ENCODE measurements around the gene RTEL1.

DNA sequence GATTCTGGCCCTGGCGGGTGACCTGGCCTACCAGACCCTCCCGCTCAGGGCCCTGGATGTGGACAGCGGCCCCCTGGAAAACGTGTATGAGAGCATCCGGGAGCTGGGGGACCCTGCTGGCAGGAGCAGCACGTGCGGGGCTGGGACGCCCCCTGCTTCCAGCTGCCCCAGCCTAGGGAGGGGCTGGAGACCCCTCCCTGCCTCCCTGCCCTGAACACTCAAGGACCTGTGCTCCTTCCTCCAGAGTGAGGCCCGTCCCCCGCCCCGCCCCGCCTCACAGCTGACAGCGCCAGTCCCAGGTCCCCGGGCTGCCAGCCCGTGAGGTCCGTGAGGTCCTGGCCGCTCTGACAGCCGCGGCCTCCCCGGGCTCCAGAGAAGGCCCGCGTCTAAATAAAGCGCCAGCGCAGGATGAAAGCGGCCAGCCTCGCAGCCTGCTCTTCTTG, 80.6 kb downstream of the RTEL1 start:
- TF ChIP-seq, protein P1, sequence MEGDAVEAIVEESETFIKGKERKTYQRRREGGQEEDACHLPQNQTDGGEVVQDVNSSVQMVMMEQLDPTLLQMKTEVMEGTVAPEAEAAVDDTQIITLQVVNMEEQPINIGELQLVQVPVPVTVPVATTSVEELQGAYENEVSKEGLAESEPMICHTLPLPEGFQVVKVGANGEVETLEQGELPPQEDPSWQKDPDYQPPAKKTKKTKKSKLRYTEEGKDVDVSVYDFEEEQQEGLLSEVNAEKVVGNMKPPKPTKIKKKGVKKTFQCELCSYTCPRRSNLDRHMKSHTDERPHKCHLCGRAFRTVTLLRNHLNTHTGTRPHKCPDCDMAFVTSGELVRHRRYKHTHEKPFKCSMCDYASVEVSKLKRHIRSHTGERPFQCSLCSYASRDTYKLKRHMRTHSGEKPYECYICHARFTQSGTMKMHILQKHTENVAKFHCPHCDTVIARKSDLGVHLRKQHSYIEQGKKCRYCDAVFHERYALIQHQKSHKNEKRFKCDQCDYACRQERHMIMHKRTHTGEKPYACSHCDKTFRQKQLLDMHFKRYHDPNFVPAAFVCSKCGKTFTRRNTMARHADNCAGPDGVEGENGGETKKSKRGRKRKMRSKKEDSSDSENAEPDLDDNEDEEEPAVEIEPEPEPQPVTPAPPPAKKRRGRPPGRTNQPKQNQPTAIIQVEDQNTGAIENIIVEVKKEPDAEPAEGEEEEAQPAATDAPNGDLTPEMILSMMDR (IDR thresholded peaks at IDR 0.05; ENCODE audit: low read depth, low read length) = no peak
- TF ChIP-seq EZH2phosphoT487 (IDR thresholded peaks at IDR 0.05; ENCODE audit: low read depth) = no peak
